Activated T-cell treated with anti-CD3 and anti-CD28 coated beads, Interleukin-2, amount 50 U/mL, for 24 hours (primary cell): ENCODE measurements around the gene MMP21.
A peak's percentile ranks its signal among the peaks of the same experiment; 100 is the strongest.

Source experiments
- DNase-seq: peaks from one replicate; pipeline ENCODE4 v3.0.0-alpha.2; 2020
- H3K27ac Mint-ChIP-seq: 2 replicates; pipeline ENCODE4 v1.8.0; 2020; ENCODE audit warnings: mild to moderate bottlenecking, mixed read lengths
- H3K27me3 Mint-ChIP-seq: 2 replicates; pipeline ENCODE4 v1.8.0; 2020; ENCODE audit warnings: mixed read lengths
- H3K36me3 Mint-ChIP-seq: 2 replicates; pipeline ENCODE4 v1.8.0; 2020; ENCODE audit warnings: low read depth, mixed read lengths
- H3K4me1 Mint-ChIP-seq: 2 replicates; pipeline ENCODE4 v1.8.0; 2020; ENCODE audit warnings: low read depth, mixed read lengths
- H3K4me3 Mint-ChIP-seq: 2 replicates; pipeline ENCODE4 v1.8.0; 2020; ENCODE audit warnings: mild to moderate bottlenecking, moderate library complexity, mixed read lengths
- H3K9me3 Mint-ChIP-seq: 2 replicates; pipeline ENCODE4 v1.8.0; 2020; ENCODE audit warnings: mixed read lengths

MMP21 gene

GRCh38 chr10:125720002-125720382 lies 55.6 kb downstream of the MMP21 start:
- H3K27ac Mint-ChIP-seq = peak overlapping the region; percentile 99
- H3K27me3 Mint-ChIP-seq = no peaks in the 10 kb centered on the region
- H3K9me3 Mint-ChIP-seq = no peaks in the 10 kb centered on the region
- peaks cover 34% of the 10 kb centered on the region for H3K4me1 Mint-ChIP-seq
- DNase-seq = no peak
- peaks cover 57% of the 10 kb centered on the region for H3K36me3 Mint-ChIP-seq
- H3K4me3 Mint-ChIP-seq = peak overlapping the region; percentile 92

- H3K27me3 Mint-ChIP-seq = no peaks in the 10 kb centered on the region
- DNase-seq = peak; percentile 99
- H3K9me3 Mint-ChIP-seq = no peaks in the 10 kb centered on the region
- H3K36me3 Mint-ChIP-seq = peaks cover 51% of the 10 kb centered on the region
- H3K27ac Mint-ChIP-seq = peak within 1 kb of the TSS; percentile 99
- H3K4me1 Mint-ChIP-seq = peaks cover 34% of the 10 kb centered on the region
- H3K4me3 Mint-ChIP-seq = peak within 1 kb of the TSS; percentile 92
Measured at GRCh38 chr10:125719173-125720001, 56.2 kb downstream of the MMP21 start, which contains the start of gene EDRF1. TSS of gene EDRF1 (plus strand) at chr10:125719709. CDS start at chr10:125719808, 99 bp downstream.
